SK-N-MC (cell line): ENCODE results near the gene ELF2.

Source experiments
- EZH2 ChIP-seq: fragments of 200-600 bp; sonication (generic); IDR thresholded peaks from one replicate; pipeline ENCODE4 v1.6.1; 2017; ENCODE audit warnings: antibody characterized with exemption
- POLR2AphosphoS5 ChIP-seq: IDR thresholded peaks from 2 replicates; pipeline ENCODE4 v1.6.1; 2012; ENCODE audit warnings: mild to moderate bottlenecking, low read depth, low read length, borderline replicate concordance

GRCh38 chr4:139223682-139224317 is 46.8 kb upstream of the ELF2 start:
- TF ChIP-seq EZH2 = no peak
- no peak for TF ChIP-seq POLR2AphosphoS5
